UCSD-AML1 (cell line): ENCODE measurements around the gene ADNP2.

Experiments
- DNase-seq: peaks from one replicate; lab custom pipeline; 2025; ENCODE audit not compliant: unreplicated experiment; lab: John Stamatoyannopoulos, UW

The ADNP2 gene

GRCh38 chr18:80170395-80171053, 61.5 kb downstream of the ADNP2 start:
- DNase-seq = no peak

- peak; percentile 25 for DNase-seq
These were observed 62.2 kb downstream of the ADNP2 start for GRCh38 chr18:80171054-80171872.

- DNase-seq = no peak
These were observed 63.0 kb downstream of the ADNP2 start for GRCh38 chr18:80172056-80172455.

- no peak for DNase-seq
These were observed 64.0 kb downstream of the ADNP2 start for GRCh38 chr18:80173060-80173459.

- no peak for DNase-seq
These were observed 66.6 kb downstream of the ADNP2 start for GRCh38 chr18:80175451-80176204.

GRCh38 chr18:80176334-80177073, 67.4 kb downstream of the ADNP2 start:
- no peak for DNase-seq

GRCh38 chr18:80177128-80177527, 68.1 kb downstream of the ADNP2 start:
- no peak for DNase-seq

- DNase-seq = no peak
These were observed 70.1 kb downstream of the ADNP2 start for GRCh38 chr18:80178935-80179818.

GRCh38 chr18:80179857-80180558, 70.9 kb downstream of the ADNP2 start:
- DNase-seq = no peak

GRCh38 chr18:80180778-80181564, 71.9 kb downstream of the ADNP2 start:
- DNase-seq = no peak

- DNase-seq = no peak
These were observed 72.8 kb downstream of the ADNP2 start for GRCh38 chr18:80181642-80182461.

- DNase-seq = no peak
These were observed 73.8 kb downstream of the ADNP2 start for GRCh38 chr18:80182855-80183254.

- DNase-seq = no peak
These were observed 74.4 kb downstream of the ADNP2 start for GRCh38 chr18:80183273-80184050.

GRCh38 chr18:80184243-80184772, 75.2 kb downstream of the ADNP2 start:
- no peak for DNase-seq

- DNase-seq = no peak
These were observed 76.5 kb downstream of the ADNP2 start for GRCh38 chr18:80185545-80185944.

GRCh38 chr18:80187956-80188642, 79.0 kb downstream of the ADNP2 start:
- no peak for DNase-seq
